HG03025 (cell line): ENCODE results near the gene C19orf81.

Source experiments
- ATAC-seq: cut with Tn5 transposase; IDR thresholded peaks from one replicate; pipeline ENCODE4 v1.9.1; 2021; ENCODE audit warnings: mild to moderate bottlenecking, moderate library complexity; ENCODE audit not compliant: unreplicated experiment, low FRiP score

Gene C19orf81

DNA sequence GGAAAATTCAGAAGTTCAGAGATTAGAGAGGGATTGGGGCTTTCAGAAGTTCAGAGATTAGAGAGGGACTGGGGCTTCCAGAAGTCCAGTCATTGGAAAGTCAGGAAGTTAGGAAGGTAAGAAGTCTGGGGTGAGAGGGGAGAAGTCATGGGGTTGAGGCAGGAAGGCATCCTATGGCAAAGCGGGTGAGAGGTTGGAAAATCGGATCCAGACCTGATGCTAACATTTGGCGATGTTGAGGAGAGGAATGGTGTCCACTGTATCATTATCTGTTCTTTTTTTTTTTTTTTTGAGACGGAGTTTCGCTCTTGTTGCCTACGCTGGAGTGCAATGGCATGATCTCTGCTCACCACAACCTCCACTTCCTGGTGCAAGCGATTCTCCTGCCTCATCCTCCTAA, 20.7 kb upstream of the C19orf81 start:
- no peak for ATAC-seq

- no peak for ATAC-seq
These were observed 20.1 kb upstream of the C19orf81 start for GRCh38 chr19:50629194-50629593.

DNA sequence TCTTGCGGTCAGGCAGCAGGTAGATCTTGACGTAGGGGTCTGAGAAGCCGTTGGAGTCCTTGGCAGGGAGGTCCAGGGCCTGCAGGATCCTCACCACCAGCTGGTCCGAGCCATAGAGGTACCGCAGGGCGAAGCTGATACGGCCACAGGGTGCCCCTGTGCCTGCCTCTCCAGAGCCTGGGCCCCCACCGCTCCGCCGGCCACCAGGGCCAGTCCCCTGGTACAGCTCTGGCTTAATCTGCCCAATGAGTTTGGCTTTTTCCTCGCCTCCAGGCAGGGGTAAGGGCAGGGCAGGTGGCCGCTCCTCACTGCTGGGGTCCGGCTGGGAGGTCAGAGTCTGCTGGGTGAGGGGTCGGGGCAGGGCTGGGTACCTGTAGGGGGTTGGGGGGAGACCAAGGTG, 19.4 kb upstream of the C19orf81 start:
- no peak for ATAC-seq

GRCh38 chr19:50632151-50632835, 17.0 kb upstream of the C19orf81 start:
- ATAC-seq: no peak

- no peak for ATAC-seq
These were observed 15.9 kb upstream of the C19orf81 start for GRCh38 chr19:50633359-50633758.

DNA sequence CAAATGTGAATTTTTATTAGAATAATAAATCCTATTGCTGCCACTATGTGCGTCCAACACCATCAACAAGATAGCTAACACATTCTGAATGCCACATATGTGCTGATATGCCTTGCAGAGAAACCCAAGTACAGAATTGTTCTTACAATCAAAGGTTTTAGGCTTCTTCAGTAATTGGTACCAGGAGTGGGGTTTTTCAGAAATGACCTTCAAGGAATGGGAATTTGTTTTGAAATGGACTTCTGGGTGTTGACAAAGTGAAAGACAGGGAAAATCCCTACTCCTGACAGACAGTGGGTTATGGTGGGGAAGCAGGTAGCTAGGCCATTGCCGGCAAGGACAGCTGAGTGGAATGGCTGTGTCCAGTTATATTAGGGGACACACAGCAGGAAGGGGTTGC, 15.3 kb upstream of the C19orf81 start:
- ATAC-seq: no peak

- no peak for ATAC-seq
These were observed 12.7 kb upstream of the C19orf81 start for GRCh38 chr19:50636317-50637085.

GRCh38 chr19:50638600-50638999, 10.6 kb upstream of the C19orf81 start:
- no peak for ATAC-seq

GRCh38 chr19:50639121-50640112, 9.8 kb upstream of the C19orf81 start, which contains the start of gene SYT3:
SYT3 (minus strand) TSS chr19:50639881; CDS start chr19:50637411, 2,470 bp downstream.
- no peak for ATAC-seq

DNA sequence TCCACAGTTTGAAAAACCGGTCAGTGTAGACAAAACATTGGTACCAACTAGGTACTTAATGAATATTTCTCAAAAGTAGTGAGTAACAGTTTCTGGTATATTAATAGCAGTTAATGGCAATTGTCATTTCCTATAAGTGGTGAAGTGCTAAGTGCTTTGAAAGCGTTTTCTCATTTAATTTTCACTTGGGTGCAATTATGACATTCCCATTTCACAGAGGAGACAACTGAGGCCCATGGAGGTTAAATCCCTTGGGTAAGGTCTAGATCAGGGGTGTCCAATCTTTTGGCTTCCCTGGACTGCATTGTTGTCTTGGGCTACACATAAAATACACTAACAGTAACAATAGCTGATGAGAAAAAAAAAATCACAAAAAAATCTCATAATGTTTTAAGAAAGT, 8.9 kb upstream of the C19orf81 start:
- no peak for ATAC-seq

DNA sequence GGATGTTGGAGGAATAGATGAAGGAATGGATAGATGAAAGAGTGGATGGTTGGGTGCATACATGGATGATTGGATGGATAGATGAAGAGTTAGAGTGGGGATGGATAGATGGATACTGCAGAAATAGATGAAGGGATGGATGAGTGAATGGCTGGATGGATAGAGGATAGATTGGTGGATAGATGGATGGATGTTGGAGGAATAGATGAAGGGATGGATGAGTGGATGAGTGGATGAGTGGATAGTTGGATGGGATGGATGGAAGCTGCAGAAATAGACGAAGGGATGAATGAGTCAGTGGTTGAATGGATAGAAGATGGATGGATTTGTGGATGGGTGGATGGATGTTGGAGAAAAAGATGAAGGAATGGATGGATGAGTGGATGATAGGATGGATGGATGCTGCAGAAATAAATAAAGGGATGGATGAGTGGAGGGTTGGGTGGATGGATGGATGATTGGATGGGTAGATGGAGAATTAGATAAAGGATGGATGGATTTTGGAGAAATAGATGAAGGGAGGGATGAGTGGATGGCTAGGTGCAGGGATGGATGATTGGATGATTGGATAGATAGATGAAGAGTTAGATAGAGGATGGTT, 4.8 kb upstream of the C19orf81 start:
- ATAC-seq: no peak

GRCh38 chr19:50645107-50645506, 4.1 kb upstream of the C19orf81 start:
- no peak for ATAC-seq

- no peak for ATAC-seq
These were observed 3.0 kb upstream of the C19orf81 start for GRCh38 chr19:50646074-50646807.

- ATAC-seq: no peak
These were observed 1.2 kb upstream of the C19orf81 start for GRCh38 chr19:50647879-50648615.

- no peak for ATAC-seq
These were observed 586 bp upstream of the C19orf81 start for GRCh38 chr19:50648659-50649058.

GRCh38 chr19:50651174-50651573, 1.9 kb downstream of the C19orf81 start:
- ATAC-seq: no peak

DNA sequence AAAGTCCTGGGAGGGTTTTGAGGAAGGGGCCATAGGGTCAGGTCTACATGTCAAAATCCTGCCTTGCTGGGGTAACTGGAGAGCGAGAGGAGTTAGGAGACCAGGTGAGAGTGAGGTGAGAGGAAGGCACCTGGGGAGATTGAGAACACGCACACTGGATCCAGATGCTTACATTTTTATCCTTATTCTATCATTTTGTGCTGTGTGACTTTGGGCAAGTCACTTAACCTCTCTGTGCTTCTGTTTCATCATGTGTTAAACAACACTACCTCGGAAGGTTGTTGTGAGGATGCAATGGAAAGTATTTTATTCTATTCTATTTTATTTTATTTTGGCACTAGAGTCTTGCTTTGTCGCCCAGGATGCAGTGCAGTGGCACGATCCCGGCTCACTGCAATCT, 3.5 kb downstream of the C19orf81 start:
- no peak for ATAC-seq

- no peak for ATAC-seq
These were observed 5.6 kb downstream of the C19orf81 start for GRCh38 chr19:50654882-50655281.

DNA sequence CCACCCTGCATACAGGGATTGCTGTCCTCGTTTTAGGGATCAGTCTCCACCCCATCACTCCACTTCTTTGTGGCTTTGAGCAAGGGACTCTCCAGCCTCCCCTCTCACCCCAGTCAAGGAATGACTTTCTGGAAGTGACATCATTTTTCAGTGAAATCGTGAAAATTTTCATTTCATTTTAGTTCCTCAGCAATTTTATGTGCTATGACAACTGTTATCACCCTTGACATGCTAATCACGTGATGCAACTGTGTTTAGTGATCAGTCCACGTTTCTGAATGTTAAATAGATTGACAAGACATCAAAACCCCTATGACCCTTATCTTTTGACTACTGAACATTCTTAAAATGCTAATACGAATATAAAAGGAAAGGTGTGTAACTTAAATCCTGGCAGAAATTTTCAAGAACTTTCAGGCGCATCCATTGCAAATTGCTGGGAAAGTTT, 8.0 kb downstream of the C19orf81 start:
- ATAC-seq: no peak
